Ammon's horn (tissue), 1 donor: ENCODE measurements around the gene MACROD2.

Experiments
- DNase-seq: peaks from one replicate; pipeline ENCODE4 v3.0.0-alpha.2; 2016; ENCODE audit warnings: low spot score

MACROD2 gene

GRCh38 chr20:15818651-15819071 lies 1823.3 kb downstream of the MACROD2 start:
- no peak for DNase-seq

DNA sequence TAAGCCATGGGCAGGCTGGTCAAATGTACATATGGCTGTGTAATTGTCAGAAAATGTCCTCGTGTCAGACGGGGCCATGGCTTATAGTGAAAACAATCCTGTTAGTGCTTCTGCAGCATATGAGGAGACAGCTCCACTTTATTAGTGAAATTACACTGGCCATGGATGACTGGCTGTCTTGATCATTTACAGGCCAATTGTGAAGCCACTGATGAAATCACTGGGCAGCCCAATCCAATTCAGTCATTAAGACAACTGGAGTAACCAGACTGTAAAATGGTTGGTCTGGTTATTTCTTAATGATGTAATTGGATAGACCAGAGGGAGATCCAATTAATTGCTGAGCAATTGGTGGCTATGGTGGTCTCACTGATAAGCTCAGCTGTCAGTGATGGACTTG lies 1828.4 kb downstream of the MACROD2 start:
- no peak for DNase-seq

DNA sequence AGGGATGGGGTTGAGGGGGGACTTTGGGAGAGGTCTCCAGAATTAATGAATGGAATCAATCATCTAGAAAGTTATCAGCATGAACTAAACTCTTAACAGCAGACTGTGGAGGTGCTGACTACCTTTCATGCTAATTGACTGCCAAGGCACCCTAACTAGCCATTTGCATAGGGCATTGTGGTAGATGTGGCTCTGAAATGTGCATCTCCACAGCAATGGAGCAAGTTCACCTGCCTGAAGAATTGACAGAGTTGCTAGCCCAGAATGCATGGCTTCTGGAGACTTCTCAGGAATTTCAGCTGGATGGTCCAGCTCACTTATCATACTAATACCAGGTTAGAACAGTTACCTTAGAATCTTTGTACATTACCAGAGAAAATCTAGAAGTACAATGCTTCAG lies 1832.3 kb downstream of the MACROD2 start:
- no peak for DNase-seq

DNA sequence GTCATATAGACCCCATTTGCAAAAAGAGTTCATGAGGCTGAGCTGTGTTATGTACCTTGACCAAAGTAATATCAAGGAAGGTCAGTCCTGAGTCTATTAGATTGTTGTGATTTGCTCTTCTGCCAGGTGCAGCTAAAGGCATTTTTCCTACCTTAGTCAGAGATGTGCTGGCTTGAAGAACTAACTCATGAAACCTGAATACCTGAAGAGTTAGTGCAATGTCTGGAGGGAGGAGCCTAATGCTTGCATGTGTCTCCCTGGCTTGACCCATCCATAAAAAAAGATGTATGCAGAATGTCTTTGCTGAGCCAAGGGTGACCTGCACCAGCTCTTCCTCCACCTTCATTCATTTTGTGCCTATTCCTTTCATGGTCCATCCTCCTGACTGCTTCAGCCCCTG lies 1835.9 kb downstream of the MACROD2 start:
- no peak for DNase-seq

DNA sequence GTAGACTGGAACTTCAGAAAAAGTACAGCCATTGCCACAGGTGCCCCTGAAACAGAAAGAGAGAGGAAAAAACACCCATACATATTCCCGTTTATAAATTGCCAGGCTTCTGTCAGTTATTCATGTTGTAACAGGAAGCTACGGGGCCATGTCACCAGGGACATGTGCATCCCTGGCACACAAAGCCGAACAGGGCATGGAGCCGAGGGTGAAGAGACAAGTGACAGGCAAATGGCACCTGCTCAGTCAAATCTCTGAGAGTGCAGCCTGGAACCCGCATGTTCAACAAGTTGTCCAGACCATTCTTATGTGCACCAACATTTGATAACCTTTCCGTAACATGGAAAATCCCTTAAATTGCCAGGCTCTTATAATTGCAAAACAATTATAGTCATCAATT lies 1837.2 kb downstream of the MACROD2 start:
- no peak for DNase-seq

DNA sequence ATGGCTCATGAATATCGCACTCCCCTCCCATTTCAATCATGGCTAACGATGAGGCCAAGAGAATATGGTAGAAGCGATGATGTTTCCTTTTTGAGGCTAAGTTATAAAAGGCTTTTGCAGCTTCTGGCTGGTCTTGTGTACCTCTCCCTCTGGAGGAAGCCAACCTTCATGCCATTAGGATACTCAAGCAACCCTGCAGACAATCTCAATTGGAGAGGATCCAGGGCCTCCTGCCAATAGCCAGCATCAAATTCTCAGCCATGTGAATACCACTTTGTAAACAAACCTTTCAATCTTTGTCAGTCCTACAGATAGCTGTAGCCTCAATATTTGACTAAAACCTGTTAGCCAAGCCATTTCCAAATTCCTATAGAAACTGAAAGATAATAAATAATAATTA lies 1839.5 kb downstream of the MACROD2 start:
- no peak for DNase-seq

DNA sequence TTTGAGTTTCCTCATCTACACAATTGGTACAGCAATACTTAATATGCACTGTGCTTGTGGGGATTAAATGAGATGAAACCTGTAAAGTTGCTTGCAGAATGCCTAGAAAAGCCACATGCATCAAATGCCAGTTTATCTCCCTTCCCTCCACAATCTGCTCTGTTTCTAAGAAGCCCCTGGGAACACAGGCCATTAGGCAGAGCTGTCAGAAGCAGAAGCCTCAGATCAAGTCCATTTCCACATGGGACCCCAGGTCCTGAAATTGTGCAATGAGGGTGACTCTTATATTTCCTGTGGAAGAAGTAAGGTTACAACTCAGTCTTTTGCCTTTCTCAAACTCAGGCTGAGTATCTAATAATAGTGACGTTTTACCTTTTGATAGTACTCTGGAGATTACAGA lies 1840.5 kb downstream of the MACROD2 start:
- DNase-seq = no peak

DNA sequence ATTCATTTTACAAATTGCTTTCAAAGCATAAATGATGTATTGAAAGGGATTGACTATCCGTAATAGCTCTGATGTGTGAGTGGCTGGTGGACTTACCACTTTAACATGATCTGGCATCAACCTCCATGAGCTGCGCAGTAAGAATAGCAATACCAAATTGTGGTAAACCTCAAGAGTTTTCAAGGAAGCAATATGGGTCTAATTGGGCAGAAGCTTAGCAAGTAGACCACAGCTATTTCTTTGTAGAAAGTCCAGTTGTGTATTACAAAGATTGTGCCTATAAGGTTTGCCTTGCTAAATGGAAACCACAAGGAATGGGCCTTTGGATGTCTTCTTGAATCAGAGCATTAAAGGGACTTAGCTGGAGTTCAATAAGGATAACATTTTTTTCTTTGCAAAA lies 1841.3 kb downstream of the MACROD2 start:
- DNase-seq = no peak

DNA sequence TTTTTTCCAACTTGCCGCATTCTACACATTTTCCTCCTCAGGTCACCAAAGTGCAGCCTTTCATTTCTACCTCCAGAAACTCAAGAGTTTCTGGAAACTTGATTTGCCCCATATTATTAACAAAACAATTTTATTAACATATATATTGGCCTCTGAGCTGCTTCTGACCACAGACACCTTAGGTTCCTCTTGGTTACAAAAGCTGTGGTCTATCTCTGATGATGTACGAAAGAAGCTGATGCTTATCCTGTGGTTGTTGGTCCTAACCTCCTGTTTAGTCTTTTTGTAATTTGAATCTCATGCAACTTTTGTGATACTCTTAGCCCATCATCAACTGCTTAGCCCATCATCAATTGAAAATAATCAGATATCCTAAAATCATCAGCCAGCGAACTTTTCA lies 1842.2 kb downstream of the MACROD2 start:
- no peak for DNase-seq

- DNase-seq = no peak
Observed at GRCh38 chr20:15838466-15838865, 1843.2 kb downstream of the MACROD2 start.

DNA sequence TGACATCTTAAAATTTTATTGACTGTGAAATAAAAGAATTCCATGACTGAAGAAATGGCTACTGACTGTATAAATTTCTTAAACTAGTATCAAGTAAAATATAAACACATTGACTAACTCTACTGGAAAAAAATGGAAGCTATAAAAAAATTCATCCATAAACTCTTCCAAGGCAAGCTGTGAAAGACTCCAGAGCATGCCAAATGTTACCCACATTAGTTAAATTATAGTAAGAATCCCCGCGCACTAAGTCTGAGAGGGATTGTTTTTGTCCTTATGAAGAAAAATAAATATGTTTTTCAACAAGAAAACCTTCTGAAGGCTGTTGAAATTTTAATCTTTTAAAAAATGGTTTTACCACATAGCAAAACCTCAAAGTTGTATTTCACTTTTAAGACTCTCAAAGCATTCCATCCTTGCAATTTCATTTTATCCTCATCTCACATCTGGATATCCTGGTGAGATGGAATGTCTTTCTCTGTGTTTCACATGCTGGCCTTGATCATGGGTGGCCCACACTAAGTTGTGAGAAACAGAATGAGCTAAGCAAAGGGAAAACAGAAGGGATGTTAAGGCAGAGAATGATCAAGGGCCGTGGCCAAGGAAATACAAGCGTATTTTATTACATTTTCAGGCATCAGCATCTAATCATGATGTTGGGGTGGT lies 1845.5 kb downstream of the MACROD2 start:
- no peak for DNase-seq

DNA sequence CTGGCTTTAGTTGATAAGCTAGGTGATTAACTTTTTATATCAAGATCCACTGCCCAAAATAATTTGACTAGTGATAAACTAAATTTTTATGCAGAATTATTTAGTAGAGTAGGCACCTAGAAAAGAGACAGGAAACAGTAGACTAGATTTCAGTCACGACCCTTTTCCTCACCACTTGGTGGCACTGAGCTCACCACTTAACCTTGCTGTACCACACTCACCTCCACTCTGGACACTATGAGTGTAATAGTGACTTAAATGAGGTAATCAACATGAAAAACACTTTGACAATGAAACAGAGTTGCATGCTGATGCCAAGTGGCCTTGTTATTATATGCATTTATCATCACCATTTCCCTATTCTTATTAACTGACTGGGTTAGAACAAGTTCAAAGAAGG lies 1847.6 kb downstream of the MACROD2 start:
- DNase-seq = no peak

DNA sequence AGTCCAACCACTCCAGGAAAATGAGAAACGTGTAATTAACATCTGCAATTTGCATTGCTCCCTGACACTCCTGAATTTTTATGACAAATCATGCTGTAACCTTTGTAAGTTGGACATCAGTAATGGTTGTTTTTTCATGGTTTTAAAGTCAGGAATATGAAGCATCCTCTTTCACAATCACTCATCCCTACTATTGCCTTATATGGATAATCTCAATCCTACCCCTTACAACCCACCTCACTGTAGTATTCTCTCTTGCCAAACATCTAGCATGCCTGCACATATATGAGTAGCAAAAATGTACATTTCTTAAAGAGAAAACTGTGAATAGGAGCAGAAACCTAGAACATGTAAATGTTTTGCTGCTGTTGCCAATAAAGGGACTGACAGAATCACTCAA lies 1848.5 kb downstream of the MACROD2 start:
- DNase-seq = no peak

GRCh38 chr20:15847196-15847784 lies 1852.0 kb downstream of the MACROD2 start:
- no peak for DNase-seq

GRCh38 chr20:15848126-15848525 lies 1852.8 kb downstream of the MACROD2 start:
- no peak for DNase-seq

DNA sequence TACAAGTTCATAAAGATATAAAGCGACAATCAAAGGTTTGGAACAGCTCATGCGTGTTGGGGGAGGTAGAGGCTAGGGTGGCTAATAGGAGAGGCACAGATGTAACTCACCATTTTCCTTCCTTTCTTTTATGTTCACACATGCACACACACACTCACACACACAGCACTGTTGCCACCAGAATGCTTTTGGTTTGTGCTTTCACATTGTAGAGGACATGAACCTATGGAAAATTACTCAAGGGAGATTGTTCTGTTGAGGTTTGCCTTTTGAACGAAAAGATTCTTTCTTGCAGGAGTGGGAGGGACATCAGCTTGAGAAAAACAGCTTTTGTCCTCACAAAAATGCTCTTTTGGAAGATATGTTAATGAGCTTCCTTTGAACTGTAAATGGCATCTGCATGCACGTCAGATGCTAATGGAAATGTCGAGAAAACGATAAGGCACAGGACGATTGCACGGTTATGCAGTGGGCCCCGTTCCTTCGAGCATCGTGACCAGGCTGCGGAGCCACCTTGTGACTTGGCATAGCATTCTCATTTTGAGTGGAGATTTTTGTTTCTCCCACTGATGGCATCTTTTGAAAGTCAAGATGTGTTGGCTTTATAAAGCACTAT lies 1853.8 kb downstream of the MACROD2 start:
- no peak for DNase-seq

GRCh38 chr20:15851576-15852215 lies 1856.4 kb downstream of the MACROD2 start:
- DNase-seq = no peak

DNA sequence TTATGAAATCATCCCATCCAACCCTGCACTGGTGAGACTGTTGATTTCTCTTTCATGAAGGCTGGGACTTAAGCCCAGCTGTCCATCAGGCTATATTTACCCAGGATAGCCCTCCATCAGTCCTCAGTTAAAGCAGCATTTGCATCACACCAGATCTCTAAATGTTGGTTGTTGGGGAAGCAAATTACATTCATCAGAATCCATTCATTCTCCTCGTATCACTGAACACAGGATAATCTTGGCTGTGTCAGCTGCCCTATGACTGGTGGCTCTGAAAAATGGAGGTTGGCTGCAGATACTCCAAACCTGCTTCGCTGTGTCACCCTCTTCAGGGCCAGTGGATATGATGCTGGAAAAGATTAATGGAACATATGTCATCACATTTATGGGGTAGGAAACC lies 1859.6 kb downstream of the MACROD2 start:
- DNase-seq = no peak

DNA sequence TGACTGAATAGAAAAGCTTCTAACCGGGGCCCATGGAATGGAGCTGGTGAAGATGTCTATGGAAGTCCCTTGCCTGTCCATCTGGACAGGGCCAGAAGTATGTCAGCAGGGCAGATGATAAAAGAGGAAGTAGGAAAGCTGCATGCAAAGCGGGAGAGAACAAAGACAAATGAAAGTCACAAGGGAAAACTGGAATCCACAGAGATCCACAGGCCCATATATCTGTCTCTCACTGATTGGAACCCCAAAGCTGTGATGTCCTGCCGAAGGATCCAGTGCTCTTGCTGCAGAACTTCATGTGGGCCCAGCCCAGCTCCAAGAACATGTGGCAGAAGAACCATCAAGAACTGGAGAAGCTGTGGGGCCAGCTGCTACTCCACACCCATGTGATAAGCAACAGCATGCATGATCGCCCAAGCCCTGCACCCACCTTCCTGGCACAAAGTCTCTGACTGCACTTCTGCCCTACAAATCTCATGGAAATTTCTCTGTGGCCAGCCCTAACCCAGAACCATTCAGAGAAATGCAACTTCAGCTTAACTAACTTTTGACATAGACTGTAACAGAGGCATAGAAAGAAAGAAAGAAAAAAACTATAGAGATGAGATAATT lies 1862.0 kb downstream of the MACROD2 start:
- no peak for DNase-seq

DNA sequence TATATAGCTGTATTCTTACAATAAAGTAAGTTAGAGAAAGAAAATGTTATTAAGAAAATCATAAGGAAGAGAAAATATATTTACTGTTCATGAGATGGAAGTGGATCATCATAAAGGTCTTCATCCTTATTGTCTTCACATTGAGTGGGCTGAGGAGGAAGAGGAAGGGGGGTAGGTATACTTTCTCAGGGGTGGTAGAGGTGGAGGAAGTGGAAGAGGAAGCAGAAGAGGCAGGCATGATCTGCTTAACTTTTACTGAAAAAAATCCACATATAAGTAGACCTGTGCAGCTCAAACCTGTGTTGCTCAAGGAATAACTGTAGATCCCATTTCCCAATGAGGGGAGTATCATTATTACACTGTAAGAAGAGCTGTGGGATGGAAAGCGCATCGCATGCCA lies 1863.7 kb downstream of the MACROD2 start:
- DNase-seq = no peak

DNA sequence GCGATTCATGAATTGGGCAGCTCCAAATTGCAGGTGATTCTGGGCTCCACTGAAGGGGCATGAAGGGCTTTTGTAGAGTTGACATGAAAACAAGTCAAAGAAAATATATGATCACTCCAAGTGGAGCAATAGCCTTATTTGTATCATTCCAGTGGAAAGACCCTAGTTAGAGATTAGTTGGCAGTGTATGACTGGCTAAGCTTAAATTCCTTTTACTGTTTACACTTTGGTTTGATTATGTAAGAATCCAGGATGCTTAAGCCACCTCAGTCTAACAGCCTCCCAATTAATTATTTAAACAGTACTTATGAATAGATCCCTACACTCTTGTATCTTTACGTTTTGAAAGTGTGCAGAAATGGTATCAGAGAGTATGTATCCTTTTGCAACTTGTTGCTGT lies 1865.5 kb downstream of the MACROD2 start:
- DNase-seq = no peak

DNA sequence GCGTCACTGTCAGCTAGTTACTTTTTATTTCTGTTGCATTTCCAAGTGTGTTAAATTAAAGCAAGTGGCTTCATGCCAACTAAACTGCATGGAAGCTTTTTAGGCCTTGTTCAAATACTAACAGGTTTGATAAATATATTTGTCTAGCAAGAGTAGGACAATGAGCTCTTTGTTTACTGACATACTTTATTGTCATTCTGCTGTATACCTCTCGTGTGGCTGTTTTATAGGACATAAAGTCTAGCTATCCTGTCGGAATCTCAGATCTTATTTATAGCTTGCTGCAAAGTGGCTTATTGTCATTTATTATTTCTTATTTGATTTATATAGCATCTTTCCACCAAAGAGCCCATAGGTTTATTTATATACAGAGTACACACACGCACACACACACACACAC lies 1866.9 kb downstream of the MACROD2 start:
- DNase-seq = no peak

DNA sequence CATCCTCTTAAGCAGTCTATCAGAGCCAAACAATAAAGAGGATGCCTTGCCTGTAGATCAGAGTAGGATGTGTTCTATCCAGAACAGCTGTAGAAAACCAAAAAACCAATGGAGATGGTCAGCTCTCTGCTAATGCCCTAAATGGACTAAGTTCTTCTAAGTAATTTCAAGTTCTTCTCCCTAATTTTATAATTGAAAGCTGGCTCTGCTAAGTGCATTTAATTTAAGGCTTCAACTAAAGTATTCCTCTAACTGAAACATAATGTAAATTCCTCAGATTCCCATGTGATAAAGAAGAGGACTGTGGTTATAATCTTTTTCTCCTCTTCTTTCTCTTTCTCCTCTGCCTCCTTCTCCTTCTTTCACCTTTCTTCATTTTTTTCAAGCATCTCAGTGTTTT lies 1868.4 kb downstream of the MACROD2 start:
- DNase-seq = no peak
